Neural cell (in vitro differentiated cells): Measurements from ENCODE around the gene HLCS.

Experiments
- CTCF ChIP-seq: fragments of 450-650 bp; IDR thresholded peaks from 2 replicates; pipeline ENCODE4 v1.5.1; 2014; ENCODE audit warnings: antibody characterized with exemption, mild to moderate bottlenecking, moderate library complexity; ENCODE audit not compliant: poor library complexity, severe bottlenecking
- EZH2 ChIP-seq: fragments of 200-600, 300-800 bp; shearing (Covaris generic), sonication (generic); IDR thresholded peaks from 2 replicates; pipeline ENCODE4 v1.6.1; 2014; ENCODE audit warnings: antibody characterized with exemption, low read length, borderline replicate concordance, mild to moderate bottlenecking; ENCODE audit not compliant: insufficient read depth, poor library complexity, severe bottlenecking
- MXI1 ChIP-seq: fragments of 450-650 bp; conservative IDR thresholded peaks from 2 replicates; pipeline ENCODE4 v1.6.1; 2014; ENCODE audit warnings: antibody characterized with exemption, mild to moderate bottlenecking; ENCODE audit not compliant: poor library complexity, severe bottlenecking
- POLR2AphosphoS5 ChIP-seq: IDR thresholded peaks from 2 replicates; pipeline ENCODE4 v1.6.1; 2012
- TAF1 ChIP-seq: IDR thresholded peaks from 2 replicates; pipeline ENCODE4 v1.6.1; 2012; ENCODE audit warnings: low read depth

GRCh38 chr21:36747041-36747814, 219.2 kb downstream of the HLCS start:
- TF ChIP-seq CTCF, result no peak
- no peak for TF ChIP-seq POLR2AphosphoS5
- no peak for TF ChIP-seq TAF1
- TF ChIP-seq EZH2, result no peak
- TF ChIP-seq MXI1, result no peak
